ENCODE data around the gene USP48. TPM values are rescaled to one million over a fixed set of nuclear protein-coding genes. Genes with fewer than 3 reads are reported as not detected.

The USP48 gene
- total and polyA plus RNA-seq, 2 of the 8 experiments (the other 6 are each of a cell fraction or from before 2014, with no cell fraction given) = 12.8 to 83.5 TPM

DNA sequence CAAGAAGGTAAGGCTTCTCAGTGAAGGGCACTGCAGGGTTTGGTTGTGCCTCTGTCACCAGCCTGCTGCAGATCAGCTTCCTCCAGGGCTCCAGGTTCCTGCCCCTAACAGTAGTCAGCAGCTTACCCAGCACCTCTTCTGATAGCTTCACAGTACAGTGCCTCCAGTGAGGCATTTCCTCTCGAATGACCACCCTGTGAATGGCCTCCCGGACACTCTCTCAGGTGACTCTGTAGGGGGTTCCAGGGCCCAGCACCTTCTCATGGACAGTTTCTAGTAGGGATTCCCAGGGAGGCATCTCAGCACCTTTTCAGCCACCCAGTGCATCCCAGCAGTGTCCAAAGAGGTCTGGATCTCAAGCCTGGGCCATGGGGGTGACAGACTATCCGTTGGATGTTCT is 28.4 kb downstream of the USP48 start (continued):
- TF ChIP-seq, protein P1, sequence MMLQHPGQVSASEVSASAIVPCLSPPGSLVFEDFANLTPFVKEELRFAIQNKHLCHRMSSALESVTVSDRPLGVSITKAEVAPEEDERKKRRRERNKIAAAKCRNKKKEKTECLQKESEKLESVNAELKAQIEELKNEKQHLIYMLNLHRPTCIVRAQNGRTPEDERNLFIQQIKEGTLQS (IDR thresholded peaks at IDR 0.05; ENCODE audit: insufficient read depth, low read depth, low read length) = no peak
- no peak for TF ChIP-seq SIRT6 (IDR thresholded peaks at IDR 0.05; ENCODE audit: low read length)
- TF ChIP-seq POU5F1 (IDR thresholded peaks at IDR 0.05; ENCODE audit: low read depth, low read length) = no peak
- no peak for TF ChIP-seq JUND (IDR thresholded peaks at IDR 0.05; ENCODE audit: low read length)
- TF ChIP-seq, protein P2, sequence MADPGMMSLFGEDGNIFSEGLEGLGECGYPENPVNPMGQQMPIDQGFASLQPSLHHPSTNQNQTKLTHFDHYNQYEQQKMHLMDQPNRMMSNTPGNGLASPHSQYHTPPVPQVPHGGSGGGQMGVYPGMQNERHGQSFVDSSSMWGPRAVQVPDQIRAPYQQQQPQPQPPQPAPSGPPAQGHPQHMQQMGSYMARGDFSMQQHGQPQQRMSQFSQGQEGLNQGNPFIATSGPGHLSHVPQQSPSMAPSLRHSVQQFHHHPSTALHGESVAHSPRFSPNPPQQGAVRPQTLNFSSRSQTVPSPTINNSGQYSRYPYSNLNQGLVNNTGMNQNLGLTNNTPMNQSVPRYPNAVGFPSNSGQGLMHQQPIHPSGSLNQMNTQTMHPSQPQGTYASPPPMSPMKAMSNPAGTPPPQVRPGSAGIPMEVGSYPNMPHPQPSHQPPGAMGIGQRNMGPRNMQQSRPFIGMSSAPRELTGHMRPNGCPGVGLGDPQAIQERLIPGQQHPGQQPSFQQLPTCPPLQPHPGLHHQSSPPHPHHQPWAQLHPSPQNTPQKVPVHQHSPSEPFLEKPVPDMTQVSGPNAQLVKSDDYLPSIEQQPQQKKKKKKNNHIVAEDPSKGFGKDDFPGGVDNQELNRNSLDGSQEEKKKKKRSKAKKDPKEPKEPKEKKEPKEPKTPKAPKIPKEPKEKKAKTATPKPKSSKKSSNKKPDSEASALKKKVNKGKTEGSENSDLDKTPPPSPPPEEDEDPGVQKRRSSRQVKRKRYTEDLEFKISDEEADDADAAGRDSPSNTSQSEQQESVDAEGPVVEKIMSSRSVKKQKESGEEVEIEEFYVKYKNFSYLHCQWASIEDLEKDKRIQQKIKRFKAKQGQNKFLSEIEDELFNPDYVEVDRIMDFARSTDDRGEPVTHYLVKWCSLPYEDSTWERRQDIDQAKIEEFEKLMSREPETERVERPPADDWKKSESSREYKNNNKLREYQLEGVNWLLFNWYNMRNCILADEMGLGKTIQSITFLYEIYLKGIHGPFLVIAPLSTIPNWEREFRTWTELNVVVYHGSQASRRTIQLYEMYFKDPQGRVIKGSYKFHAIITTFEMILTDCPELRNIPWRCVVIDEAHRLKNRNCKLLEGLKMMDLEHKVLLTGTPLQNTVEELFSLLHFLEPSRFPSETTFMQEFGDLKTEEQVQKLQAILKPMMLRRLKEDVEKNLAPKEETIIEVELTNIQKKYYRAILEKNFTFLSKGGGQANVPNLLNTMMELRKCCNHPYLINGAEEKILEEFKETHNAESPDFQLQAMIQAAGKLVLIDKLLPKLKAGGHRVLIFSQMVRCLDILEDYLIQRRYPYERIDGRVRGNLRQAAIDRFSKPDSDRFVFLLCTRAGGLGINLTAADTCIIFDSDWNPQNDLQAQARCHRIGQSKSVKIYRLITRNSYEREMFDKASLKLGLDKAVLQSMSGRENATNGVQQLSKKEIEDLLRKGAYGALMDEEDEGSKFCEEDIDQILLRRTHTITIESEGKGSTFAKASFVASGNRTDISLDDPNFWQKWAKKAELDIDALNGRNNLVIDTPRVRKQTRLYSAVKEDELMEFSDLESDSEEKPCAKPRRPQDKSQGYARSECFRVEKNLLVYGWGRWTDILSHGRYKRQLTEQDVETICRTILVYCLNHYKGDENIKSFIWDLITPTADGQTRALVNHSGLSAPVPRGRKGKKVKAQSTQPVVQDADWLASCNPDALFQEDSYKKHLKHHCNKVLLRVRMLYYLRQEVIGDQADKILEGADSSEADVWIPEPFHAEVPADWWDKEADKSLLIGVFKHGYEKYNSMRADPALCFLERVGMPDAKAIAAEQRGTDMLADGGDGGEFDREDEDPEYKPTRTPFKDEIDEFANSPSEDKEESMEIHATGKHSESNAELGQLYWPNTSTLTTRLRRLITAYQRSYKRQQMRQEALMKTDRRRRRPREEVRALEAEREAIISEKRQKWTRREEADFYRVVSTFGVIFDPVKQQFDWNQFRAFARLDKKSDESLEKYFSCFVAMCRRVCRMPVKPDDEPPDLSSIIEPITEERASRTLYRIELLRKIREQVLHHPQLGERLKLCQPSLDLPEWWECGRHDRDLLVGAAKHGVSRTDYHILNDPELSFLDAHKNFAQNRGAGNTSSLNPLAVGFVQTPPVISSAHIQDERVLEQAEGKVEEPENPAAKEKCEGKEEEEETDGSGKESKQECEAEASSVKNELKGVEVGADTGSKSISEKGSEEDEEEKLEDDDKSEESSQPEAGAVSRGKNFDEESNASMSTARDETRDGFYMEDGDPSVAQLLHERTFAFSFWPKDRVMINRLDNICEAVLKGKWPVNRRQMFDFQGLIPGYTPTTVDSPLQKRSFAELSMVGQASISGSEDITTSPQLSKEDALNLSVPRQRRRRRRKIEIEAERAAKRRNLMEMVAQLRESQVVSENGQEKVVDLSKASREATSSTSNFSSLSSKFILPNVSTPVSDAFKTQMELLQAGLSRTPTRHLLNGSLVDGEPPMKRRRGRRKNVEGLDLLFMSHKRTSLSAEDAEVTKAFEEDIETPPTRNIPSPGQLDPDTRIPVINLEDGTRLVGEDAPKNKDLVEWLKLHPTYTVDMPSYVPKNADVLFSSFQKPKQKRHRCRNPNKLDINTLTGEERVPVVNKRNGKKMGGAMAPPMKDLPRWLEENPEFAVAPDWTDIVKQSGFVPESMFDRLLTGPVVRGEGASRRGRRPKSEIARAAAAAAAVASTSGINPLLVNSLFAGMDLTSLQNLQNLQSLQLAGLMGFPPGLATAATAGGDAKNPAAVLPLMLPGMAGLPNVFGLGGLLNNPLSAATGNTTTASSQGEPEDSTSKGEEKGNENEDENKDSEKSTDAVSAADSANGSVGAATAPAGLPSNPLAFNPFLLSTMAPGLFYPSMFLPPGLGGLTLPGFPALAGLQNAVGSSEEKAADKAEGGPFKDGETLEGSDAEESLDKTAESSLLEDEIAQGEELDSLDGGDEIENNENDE (IDR thresholded peaks at IDR 0.05; ENCODE audit: insufficient replicate concordance, low read length) = no peak
- no peak for TF ChIP-seq SP4 (IDR thresholded peaks at IDR 0.05; ENCODE audit: low read length)
- no peak for TF ChIP-seq RFX5 (IDR thresholded peaks at IDR 0.05; ENCODE audit: borderline replicate concordance, low read depth, low read length)
- no peak for TF ChIP-seq SUZ12 (IDR thresholded peaks at IDR 0.05; ENCODE audit: low read length)
- TF ChIP-seq, protein P3, sequence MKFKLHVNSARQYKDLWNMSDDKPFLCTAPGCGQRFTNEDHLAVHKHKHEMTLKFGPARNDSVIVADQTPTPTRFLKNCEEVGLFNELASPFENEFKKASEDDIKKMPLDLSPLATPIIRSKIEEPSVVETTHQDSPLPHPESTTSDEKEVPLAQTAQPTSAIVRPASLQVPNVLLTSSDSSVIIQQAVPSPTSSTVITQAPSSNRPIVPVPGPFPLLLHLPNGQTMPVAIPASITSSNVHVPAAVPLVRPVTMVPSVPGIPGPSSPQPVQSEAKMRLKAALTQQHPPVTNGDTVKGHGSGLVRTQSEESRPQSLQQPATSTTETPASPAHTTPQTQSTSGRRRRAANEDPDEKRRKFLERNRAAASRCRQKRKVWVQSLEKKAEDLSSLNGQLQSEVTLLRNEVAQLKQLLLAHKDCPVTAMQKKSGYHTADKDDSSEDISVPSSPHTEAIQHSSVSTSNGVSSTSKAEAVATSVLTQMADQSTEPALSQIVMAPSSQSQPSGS (IDR thresholded peaks at IDR 0.05; ENCODE audit: low read length) = no peak
